ENCODE results near the gene SORL1. TPM values are rescaled to one million over a fixed set of nuclear protein-coding genes. Genes with fewer than 3 reads are reported as not detected.

Gene SORL1
- polyA plus RNA-seq, 1 donor from 2014 or later = 6.5 TPM

- Histone ChIP-seq H3F3A (ENCODE audit: insufficient read depth, low read length, poor library complexity, severe bottlenecking) (no peaks in the 10 kb centered on the region), H3K79me2 (replicated peaks; ENCODE audit: insufficient read depth, low read length) (no peaks in the 10 kb centered on the region), H3K9me2 (ENCODE audit: insufficient read depth, low read length) (no peaks in the 10 kb centered on the region), H2AFZ (ENCODE audit: low read depth, low read length) (no peak overlapping the region), H3K4me3 (ENCODE audit: low read length) (no peak overlapping the region), H4K20me1 (ENCODE audit: insufficient read depth) (no peaks in the 10 kb centered on the region), H3K4me2 (ENCODE audit: low read length) (no peak overlapping the region), H3K27ac (ENCODE audit: low read length) (no peak overlapping the region), H3K9ac (ENCODE audit: low read length) (no peak overlapping the region), H3K36me3 (ENCODE audit: insufficient read depth, low read length) (no peaks in the 10 kb centered on the region), H3K27me3 (ENCODE audit: insufficient read depth, low read depth, low read length) (no peaks in the 10 kb centered on the region), H3K9me3 (ENCODE audit: low read length) (no peaks in the 10 kb centered on the region)
- TF ChIP-seq TAF1 (IDR thresholded peaks at IDR 0.05; ENCODE audit: low read depth) (no peak), EZH2 (IDR thresholded peaks at IDR 0.05; ENCODE audit: borderline replicate concordance, insufficient read depth, low read length, poor library complexity, severe bottlenecking) (no peak), EP300 (conservative IDR thresholded peaks at IDR 0.05; ENCODE audit: poor library complexity, severe bottlenecking) (no peak), RAD21 (conservative IDR thresholded peaks at IDR 0.05) (no peak), REST (IDR thresholded peaks at IDR 0.05; ENCODE audit: borderline replicate concordance) (no peak), SMC3 (conservative IDR thresholded peaks at IDR 0.05; ENCODE audit: poor library complexity) (no peak), POLR2AphosphoS5 (IDR thresholded peaks at IDR 0.05) (no peak), CTCF (IDR thresholded peaks at IDR 0.05; ENCODE audit: poor library complexity, severe bottlenecking) (no peak), MXI1 (conservative IDR thresholded peaks at IDR 0.05; ENCODE audit: poor library complexity, severe bottlenecking) (no peak)
These were observed 99.3 kb downstream of the SORL1 start for GRCh38 chr11:121551463-121551862.

GRCh38 chr11:121552154-121552553 lies 100.0 kb downstream of the SORL1 start:
- H3K9me3 ChIP-seq (ENCODE audit: low read length) = no peaks in the 10 kb centered on the region
- no peaks in the 10 kb centered on the region for H3K27me3 ChIP-seq (ENCODE audit: insufficient read depth, low read depth, low read length)
- TF ChIP-seq REST (IDR thresholded peaks at IDR 0.05; ENCODE audit: borderline replicate concordance) = peak; percentile 89
- TF ChIP-seq POLR2AphosphoS5 (IDR thresholded peaks at IDR 0.05) = no peak
- no peak for TF ChIP-seq MXI1 (conservative IDR thresholded peaks at IDR 0.05; ENCODE audit: poor library complexity, severe bottlenecking)
- no peak for TF ChIP-seq CTCF (IDR thresholded peaks at IDR 0.05; ENCODE audit: poor library complexity, severe bottlenecking)
- TF ChIP-seq EP300 (conservative IDR thresholded peaks at IDR 0.05; ENCODE audit: poor library complexity, severe bottlenecking) = no peak
- TF ChIP-seq RAD21 (conservative IDR thresholded peaks at IDR 0.05) = no peak
- no peak for TF ChIP-seq EZH2 (IDR thresholded peaks at IDR 0.05; ENCODE audit: borderline replicate concordance, insufficient read depth, low read length, poor library complexity, severe bottlenecking)
- TF ChIP-seq TAF1 (IDR thresholded peaks at IDR 0.05; ENCODE audit: low read depth) = no peak
- no peak for TF ChIP-seq SMC3 (conservative IDR thresholded peaks at IDR 0.05; ENCODE audit: poor library complexity)
- no peaks in the 10 kb centered on the region for H3K9me2 ChIP-seq (ENCODE audit: insufficient read depth, low read length)
- H3K79me2 ChIP-seq (replicated peaks; ENCODE audit: insufficient read depth, low read length) = no peaks in the 10 kb centered on the region
- no peaks in the 10 kb centered on the region for H3F3A ChIP-seq (ENCODE audit: insufficient read depth, low read length, poor library complexity, severe bottlenecking)
- H4K20me1 ChIP-seq (ENCODE audit: insufficient read depth) = no peaks in the 10 kb centered on the region
- H3K27ac ChIP-seq (ENCODE audit: low read length) = no peak overlapping the region
- no peak overlapping the region for H2AFZ ChIP-seq (ENCODE audit: low read depth, low read length)
- H3K4me3 ChIP-seq (ENCODE audit: low read length) = no peak overlapping the region
- H3K9ac ChIP-seq (ENCODE audit: low read length) = no peak overlapping the region
- no peaks in the 10 kb centered on the region for H3K36me3 ChIP-seq (ENCODE audit: insufficient read depth, low read length)
- H3K4me2 ChIP-seq (ENCODE audit: low read length) = no peak overlapping the region

Measured in neural cell (in vitro differentiated cells).